C4-2B (cell line): ENCODE measurements around the gene SETD1B.

Experiments
- H3K27ac ChIP-seq: fragments of 450-650 bp; 2 replicates; pipeline ENCODE4 v1.5.1; 2017
- ZFX ChIP-seq: fragments of 450-650 bp; IDR thresholded peaks from 2 replicates; pipeline ENCODE4 v1.6.1; 2017
- TF ChIP-seq, protein P1 (sequence below): fragments of 450-650 bp; conservative IDR thresholded peaks from 2 replicates; pipeline ENCODE4 v1.5.1; 2017; ENCODE audit warnings: mild to moderate bottlenecking

The SETD1B gene

DNA sequence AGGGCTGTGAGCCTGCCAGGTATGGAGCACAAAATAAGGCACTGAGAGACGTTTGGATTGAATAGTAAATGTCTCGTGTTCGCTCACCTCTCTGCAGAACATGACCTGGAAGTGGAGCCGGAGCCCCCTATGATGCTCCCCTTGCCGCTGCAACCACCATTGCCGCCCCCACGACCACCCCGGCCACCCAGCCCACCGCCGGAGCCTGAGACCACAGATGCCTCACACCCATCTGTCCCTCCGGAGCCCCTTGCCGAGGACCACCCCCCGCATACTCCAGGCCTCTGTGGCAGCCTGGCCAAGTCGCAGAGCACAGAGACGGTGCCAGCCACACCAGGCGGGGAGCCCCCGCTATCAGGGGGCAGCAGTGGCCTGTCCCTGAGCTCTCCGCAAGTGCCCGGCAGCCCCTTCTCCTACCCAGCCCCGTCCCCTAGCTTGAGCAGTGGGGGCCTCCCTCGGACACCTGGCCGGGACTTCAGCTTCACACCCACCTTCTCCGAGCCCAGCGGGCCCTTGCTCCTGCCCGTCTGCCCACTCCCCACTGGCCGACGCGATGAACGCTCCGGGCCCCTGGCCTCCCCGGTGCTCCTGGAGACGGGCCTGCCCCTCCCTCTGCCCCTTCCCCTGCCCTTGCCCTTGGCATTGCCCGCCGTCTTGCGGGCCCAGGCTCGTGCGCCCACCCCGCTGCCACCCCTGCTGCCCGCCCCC lies 18.7 kb downstream of the SETD1B start:
- no peak overlapping the region for H3K27ac ChIP-seq
- TF ChIP-seq, protein P1, sequence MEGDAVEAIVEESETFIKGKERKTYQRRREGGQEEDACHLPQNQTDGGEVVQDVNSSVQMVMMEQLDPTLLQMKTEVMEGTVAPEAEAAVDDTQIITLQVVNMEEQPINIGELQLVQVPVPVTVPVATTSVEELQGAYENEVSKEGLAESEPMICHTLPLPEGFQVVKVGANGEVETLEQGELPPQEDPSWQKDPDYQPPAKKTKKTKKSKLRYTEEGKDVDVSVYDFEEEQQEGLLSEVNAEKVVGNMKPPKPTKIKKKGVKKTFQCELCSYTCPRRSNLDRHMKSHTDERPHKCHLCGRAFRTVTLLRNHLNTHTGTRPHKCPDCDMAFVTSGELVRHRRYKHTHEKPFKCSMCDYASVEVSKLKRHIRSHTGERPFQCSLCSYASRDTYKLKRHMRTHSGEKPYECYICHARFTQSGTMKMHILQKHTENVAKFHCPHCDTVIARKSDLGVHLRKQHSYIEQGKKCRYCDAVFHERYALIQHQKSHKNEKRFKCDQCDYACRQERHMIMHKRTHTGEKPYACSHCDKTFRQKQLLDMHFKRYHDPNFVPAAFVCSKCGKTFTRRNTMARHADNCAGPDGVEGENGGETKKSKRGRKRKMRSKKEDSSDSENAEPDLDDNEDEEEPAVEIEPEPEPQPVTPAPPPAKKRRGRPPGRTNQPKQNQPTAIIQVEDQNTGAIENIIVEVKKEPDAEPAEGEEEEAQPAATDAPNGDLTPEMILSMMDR = no peak

DNA sequence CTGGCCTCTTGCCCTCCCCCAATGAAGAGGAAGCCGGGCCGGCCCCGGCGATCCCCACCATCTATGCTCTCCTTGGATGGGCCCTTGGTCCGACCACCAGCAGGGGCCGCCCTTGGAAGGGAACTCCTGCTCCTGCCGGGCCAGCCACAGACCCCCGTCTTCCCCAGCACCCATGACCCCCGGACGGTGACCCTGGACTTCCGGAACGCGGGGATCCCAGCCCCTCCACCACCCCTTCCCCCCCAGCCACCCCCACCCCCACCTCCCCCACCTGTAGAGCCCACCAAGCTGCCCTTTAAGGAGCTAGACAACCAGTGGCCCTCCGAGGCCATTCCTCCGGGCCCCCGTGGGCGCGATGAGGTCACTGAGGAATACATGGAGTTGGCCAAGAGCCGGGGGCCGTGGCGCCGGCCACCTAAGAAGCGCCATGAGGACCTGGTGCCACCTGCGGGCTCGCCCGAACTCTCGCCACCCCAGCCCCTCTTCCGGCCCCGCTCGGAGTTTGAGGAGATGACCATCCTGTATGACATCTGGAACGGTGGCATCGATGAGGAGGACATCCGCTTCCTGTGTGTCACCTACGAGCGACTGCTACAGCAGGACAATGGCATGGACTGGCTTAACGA lies 19.4 kb downstream of the SETD1B start:
- H3K27ac ChIP-seq = no peak overlapping the region
- no peak for TF ChIP-seq ZFX
- TF ChIP-seq, protein P1 = no peak

DNA sequence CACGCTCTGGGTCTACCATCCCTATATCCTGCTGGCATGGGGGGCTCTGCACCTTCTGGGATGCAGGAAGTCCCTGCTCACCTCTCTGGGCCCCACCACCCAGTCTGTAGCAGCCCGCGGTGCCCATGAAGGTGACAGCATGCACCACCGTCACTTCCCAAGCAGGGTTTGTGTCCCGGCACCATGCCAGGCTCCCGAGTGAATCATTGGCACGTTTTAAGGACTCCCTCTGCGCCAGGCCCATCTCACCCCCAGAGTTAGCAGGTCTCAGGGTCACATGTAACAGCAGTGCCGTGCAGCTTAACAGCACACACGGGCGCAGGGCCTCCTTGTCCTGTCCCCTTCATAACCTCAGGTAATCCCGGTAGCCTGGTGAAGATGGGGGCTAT lies 19.9 kb downstream of the SETD1B start:
- TF ChIP-seq ZFX = no peak
- TF ChIP-seq, protein P1 = no peak
- no peak overlapping the region for H3K27ac ChIP-seq

DNA sequence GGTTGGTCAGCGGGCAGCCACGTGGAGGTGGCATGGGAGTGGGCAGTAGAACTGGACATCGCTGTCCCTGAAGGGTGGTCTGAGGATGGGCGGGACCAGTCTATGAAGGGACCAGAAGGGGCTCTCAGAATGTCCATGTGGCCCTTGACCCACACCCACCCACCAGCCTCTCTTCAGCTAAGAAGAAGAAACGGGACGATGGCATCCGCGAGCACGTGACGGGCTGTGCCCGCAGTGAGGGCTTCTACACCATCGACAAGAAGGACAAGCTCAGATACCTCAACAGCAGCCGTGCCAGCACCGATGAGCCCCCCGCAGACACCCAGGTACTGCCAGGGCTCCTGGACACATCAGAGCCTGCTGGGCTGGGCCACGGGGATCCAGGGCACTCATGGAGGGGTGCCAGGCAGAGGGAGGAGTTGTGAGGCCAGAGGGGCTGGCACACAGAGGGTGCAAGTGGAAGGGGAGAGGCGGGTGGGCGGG lies 21.3 kb downstream of the SETD1B start:
- TF ChIP-seq, protein P1 = no peak
- no peak overlapping the region for H3K27ac ChIP-seq

DNA sequence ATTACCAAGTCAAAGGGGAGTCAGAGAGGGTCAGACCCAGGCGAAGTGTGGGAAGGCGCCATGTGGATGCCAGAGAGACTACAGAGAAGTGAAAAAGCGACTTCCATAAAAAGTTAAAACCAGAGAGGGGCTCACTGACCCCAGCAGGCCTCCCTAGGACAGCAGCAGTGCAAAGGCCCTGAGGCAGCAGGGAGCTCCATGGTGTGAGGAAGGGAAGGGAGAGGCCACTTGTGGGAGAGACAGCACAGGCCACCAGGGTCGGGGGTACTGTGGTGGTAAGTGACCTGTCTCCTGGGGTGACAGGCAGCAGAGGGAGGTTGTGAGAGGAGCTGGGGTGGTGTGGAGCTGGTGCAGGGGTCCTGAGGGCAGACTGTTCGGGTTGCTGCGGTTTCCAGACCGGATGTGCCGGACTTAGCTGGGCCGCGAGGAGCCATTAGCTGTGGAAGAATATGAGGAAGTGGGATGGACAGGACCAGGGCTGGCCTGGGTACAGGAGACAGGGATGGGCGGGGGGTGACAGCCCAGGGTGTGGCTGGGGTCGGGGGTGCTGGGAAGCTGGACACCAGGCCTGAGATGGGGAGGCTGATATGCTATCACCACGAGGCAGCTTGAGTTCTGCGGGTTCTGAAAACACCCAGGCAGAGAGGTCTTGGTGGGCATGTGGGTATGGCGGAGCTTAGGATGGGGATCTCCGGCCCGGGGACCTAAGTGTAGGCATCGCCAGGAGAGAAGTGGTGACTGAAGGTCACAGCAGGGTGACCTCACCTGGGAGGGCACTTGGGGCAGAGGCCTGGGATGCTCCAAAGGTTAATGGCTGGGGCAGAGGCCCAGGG lies 22.7 kb downstream of the SETD1B start:
- no peak for TF ChIP-seq ZFX
- TF ChIP-seq, protein P1 = no peak
- no peak overlapping the region for H3K27ac ChIP-seq

DNA sequence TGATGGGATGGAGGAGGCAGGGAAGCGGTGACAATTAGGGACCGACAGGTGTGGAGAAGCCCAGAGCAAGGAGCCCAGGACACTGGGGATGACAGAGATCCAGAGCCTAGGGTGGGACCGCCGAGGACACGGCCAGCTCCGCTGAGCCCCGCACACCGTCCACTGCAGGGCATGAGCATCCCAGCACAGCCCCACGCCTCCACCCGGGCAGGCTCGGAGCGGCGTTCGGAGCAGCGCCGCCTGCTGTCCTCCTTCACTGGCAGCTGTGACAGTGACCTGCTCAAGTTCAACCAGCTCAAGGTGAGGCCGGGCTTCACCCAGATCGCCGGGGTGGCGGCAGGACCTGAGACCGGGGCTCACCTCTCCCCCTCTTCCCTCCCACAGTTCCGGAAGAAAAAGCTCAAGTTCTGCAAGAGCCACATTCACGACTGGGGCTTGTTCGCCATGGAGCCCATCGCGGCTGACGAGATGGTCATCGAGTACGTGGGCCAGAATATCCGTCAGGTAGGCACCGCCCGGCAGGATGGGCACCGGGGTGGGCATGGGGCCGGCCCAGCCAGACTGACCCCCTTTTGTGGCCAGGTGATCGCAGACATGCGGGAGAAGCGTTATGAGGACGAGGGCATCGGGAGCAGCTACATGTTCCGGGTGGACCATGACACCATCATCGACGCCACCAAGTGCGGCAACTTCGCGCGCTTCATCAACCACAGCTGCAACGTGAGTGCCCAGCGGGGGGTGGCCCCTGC lies 23.7 kb downstream of the SETD1B start:
- no peak for TF ChIP-seq ZFX
- TF ChIP-seq, protein P1 = no peak
- H3K27ac ChIP-seq = no peak overlapping the region
